ENCODE results near the gene GLRA2. TPM values are rescaled to one million over a fixed set of nuclear protein-coding genes. Genes with fewer than 3 reads are reported as not detected.
A peak's percentile ranks its signal among the peaks of the same experiment; 100 is the strongest.
"Not testable (repeated sequence)": the region's sequence is repeated elsewhere in the genome, so short reads cannot be mapped to it uniquely, and the experiment has no call there.

GLRA2 gene
- total and polyA plus RNA-seq, 9 donors = 0.07 to 0.25 (median 0.11) TPM

- H3K4me1 ChIP-seq (ENCODE audit: control insufficient read depth, insufficient read depth, low read length) = no peaks in the 10 kb centered on the region
- 81% methylated on average over 6 of the region's 7 CpGs for WGBS (ENCODE audit: insufficient coverage)
Observed at GRCh38 chrX:14590693-14591424, 61.5 kb downstream of the GLRA2 start.

GRCh38 chrX:14591976-14592375 is 62.6 kb downstream of the GLRA2 start:
- no peaks in the 10 kb centered on the region for H3K36me3 ChIP-seq (ENCODE audit: control insufficient read depth, insufficient read depth, low read length)
- DNase-seq = no peak
- H3K27ac ChIP-seq (ENCODE audit: low read length) = no peak overlapping the region
- H3K4me3 ChIP-seq (ENCODE audit: low read length) = no peak overlapping the region
- WGBS (ENCODE audit: insufficient coverage) = no CpG with 5 or more reads among the region's 2 CpGs
- H3K4me1 ChIP-seq (ENCODE audit: control insufficient read depth, insufficient read depth, low read length) = no peaks in the 10 kb centered on the region
- H3K27me3 ChIP-seq (ENCODE audit: control insufficient read depth, insufficient read depth, low read length) = peaks cover 2% of the 10 kb centered on the region
- peaks cover 1% of the 10 kb centered on the region for H3K9me3 ChIP-seq (replicated peaks; ENCODE audit: control insufficient read depth, low read depth, low read length)

More at GRCh38 chrX:14590693-14591424, 61.5 kb downstream of the GLRA2 start:
- H3K27ac ChIP-seq (ENCODE audit: low read length) = no peak overlapping the region
- DNase-seq = no peak
- H3K4me3 ChIP-seq (ENCODE audit: low read length) = no peak overlapping the region
- peaks cover 3% of the 10 kb centered on the region for H3K9me3 ChIP-seq (replicated peaks; ENCODE audit: control insufficient read depth, low read depth, low read length)
- no peaks in the 10 kb centered on the region for H3K36me3 ChIP-seq (ENCODE audit: control insufficient read depth, insufficient read depth, low read length)
- peaks cover 2% of the 10 kb centered on the region for H3K27me3 ChIP-seq (ENCODE audit: control insufficient read depth, insufficient read depth, low read length)

GRCh38 chrX:14594521-14594920 is 65.2 kb downstream of the GLRA2 start:
- DNase-seq = no peak
- Histone ChIP-seq H3K4me3 (ENCODE audit: low read length) (no peak overlapping the region), H3K27ac (ENCODE audit: low read length) (no peak overlapping the region), H3K36me3 (ENCODE audit: control insufficient read depth, insufficient read depth, low read length) (no peaks in the 10 kb centered on the region), H3K4me1 (ENCODE audit: control insufficient read depth, insufficient read depth, low read length) (no peaks in the 10 kb centered on the region), H3K27me3 (ENCODE audit: control insufficient read depth, insufficient read depth, low read length) (peaks cover 8% of the 10 kb centered on the region), H3K9me3 (replicated peaks; ENCODE audit: control insufficient read depth, low read depth, low read length) (no peaks in the 10 kb centered on the region)

DNA sequence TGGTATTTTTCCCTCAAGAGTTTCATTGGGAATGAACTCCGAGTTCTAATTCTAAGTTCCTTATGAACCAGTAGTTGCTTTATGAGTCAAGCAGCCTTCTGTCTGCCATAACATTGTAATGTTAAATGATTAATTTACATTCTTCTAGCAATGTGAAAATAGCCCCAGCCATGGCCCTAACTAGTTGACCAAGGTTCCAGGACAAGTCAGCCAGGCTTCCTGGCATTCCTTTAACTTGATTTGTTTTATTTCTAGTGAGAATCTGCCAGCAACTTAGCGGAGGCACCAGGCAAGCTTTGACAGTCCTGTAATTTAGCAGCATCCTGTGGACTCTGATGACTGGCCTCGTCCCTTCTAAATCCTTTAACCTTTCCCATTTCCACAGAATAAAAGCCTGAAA is 69.0 kb downstream of the GLRA2 start:
- WGBS (ENCODE audit: insufficient coverage) = 29% methylated on average over 1 of the region's 3 CpGs
- no peak overlapping the region for H3K27ac ChIP-seq (ENCODE audit: low read length)
- no peak for DNase-seq
- no peaks in the 10 kb centered on the region for H3K36me3 ChIP-seq (ENCODE audit: control insufficient read depth, insufficient read depth, low read length)
- H3K4me1 ChIP-seq (ENCODE audit: control insufficient read depth, insufficient read depth, low read length) = no peaks in the 10 kb centered on the region
- H3K9me3 ChIP-seq (replicated peaks; ENCODE audit: control insufficient read depth, low read depth, low read length) = no peaks in the 10 kb centered on the region
- no peak overlapping the region for H3K4me3 ChIP-seq (ENCODE audit: low read length)
- H3K27me3 ChIP-seq (ENCODE audit: control insufficient read depth, insufficient read depth, low read length) = peaks cover 7% of the 10 kb centered on the region

- H3K36me3 ChIP-seq (ENCODE audit: control insufficient read depth, insufficient read depth, low read length) = no peaks in the 10 kb centered on the region
- 58% methylated on average over 3 of the region's 3 CpGs for WGBS (ENCODE audit: insufficient coverage)
- H3K4me1 ChIP-seq (ENCODE audit: control insufficient read depth, insufficient read depth, low read length) = no peaks in the 10 kb centered on the region
- H3K27me3 ChIP-seq (ENCODE audit: control insufficient read depth, insufficient read depth, low read length) = no peaks in the 10 kb centered on the region
- no peaks in the 10 kb centered on the region for H3K9me3 ChIP-seq (replicated peaks; ENCODE audit: control insufficient read depth, low read depth, low read length)
- H3K27ac ChIP-seq (ENCODE audit: low read length) = no peak overlapping the region
- DNase-seq = no peak
- H3K4me3 ChIP-seq (ENCODE audit: low read length) = no peak overlapping the region
Observed at GRCh38 chrX:14607446-14607985, 78.2 kb downstream of the GLRA2 start.

- not testable (repeated sequence) for H3K4me3 ChIP-seq (ENCODE audit: low read length); H3K4me1 ChIP-seq (ENCODE audit: control insufficient read depth, insufficient read depth, low read length); DNase-seq; H3K27ac ChIP-seq (ENCODE audit: low read length); H3K9me3 ChIP-seq (replicated peaks; ENCODE audit: control insufficient read depth, low read depth, low read length); H3K36me3 ChIP-seq (ENCODE audit: control insufficient read depth, insufficient read depth, low read length); H3K27me3 ChIP-seq (ENCODE audit: control insufficient read depth, insufficient read depth, low read length)
- WGBS (ENCODE audit: insufficient coverage) = 80% methylated on average over 1 of the region's 5 CpGs
Observed at GRCh38 chrX:14612450-14612849, 83.1 kb downstream of the GLRA2 start.

GRCh38 chrX:14616301-14616700 is 87.0 kb downstream of the GLRA2 start:
- peaks cover 4% of the 10 kb centered on the region for H3K4me1 ChIP-seq (ENCODE audit: control insufficient read depth, insufficient read depth, low read length)
- peak; percentile 57 for DNase-seq
- no peaks in the 10 kb centered on the region for H3K36me3 ChIP-seq (ENCODE audit: control insufficient read depth, insufficient read depth, low read length)
- H3K27ac ChIP-seq (ENCODE audit: low read length) = peak overlapping the region; percentile 39
- no peaks in the 10 kb centered on the region for H3K9me3 ChIP-seq (replicated peaks; ENCODE audit: control insufficient read depth, low read depth, low read length)
- H3K27me3 ChIP-seq (ENCODE audit: control insufficient read depth, insufficient read depth, low read length) = peaks cover 2% of the 10 kb centered on the region
- no CpG with 5 or more reads among the region's 4 CpGs for WGBS (ENCODE audit: insufficient coverage)
- no peak overlapping the region for H3K4me3 ChIP-seq (ENCODE audit: low read length)

DNA sequence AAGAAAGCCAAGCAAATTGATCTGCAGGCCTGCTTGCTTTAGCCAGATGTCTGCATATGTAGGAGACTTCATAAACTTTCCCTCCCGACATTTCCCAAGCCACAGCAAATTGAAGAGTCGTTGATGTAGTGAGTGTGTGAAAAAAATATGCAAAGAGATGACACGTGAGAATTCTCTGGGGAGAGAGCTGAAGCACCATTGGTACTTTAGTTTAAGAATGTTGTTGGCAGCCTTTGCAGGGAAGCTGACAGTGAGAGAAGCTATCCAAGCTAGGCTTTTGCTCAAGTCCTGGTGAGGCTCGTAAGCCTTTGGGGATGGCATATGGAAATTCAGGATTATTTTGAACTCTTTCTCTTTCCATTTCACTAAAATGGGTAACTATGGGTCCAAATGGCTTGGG is 87.5 kb downstream of the GLRA2 start:
- peaks cover 4% of the 10 kb centered on the region for H3K4me1 ChIP-seq (ENCODE audit: control insufficient read depth, insufficient read depth, low read length)
- no CpG with 5 or more reads among the region's 4 CpGs for WGBS (ENCODE audit: insufficient coverage)
- no peak overlapping the region for H3K4me3 ChIP-seq (ENCODE audit: low read length)
- DNase-seq = peak; percentile 93
- peaks cover 2% of the 10 kb centered on the region for H3K27me3 ChIP-seq (ENCODE audit: control insufficient read depth, insufficient read depth, low read length)
- H3K36me3 ChIP-seq (ENCODE audit: control insufficient read depth, insufficient read depth, low read length) = no peaks in the 10 kb centered on the region
- peak overlapping the region; percentile 39 for H3K27ac ChIP-seq (ENCODE audit: low read length)
- H3K9me3 ChIP-seq (replicated peaks; ENCODE audit: control insufficient read depth, low read depth, low read length) = no peaks in the 10 kb centered on the region

GRCh38 chrX:14618177-14618965 is 89.0 kb downstream of the GLRA2 start:
- 5% methylated on average over 3 of the region's 5 CpGs for WGBS (ENCODE audit: insufficient coverage)

DNA sequence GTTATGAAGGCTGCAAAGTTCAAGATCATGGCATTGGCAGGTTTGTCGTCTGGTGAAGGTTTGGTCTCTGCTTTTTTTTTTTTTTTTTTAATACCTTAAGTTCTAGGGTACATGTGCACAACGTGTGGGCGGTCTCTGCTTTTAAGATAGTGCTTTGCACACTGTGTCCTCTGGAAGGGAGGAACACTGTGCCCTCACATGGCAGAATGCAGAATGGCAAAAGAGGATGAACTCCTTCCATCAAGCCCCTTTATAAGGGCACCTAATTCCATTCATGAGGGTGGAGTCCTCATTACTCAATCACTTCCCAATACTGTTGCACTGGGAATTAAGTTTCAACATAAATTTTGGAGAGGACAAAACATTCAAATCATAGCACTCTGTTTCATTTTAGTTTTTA is 101.4 kb downstream of the GLRA2 start:
- no CpG with 5 or more reads among the region's 3 CpGs for WGBS (ENCODE audit: insufficient coverage)
- H3K4me3 ChIP-seq (ENCODE audit: low read length) = no peak overlapping the region

More at GRCh38 chrX:14618177-14618965, 89.0 kb downstream of the GLRA2 start:
- Histone ChIP-seq H3K27ac (ENCODE audit: low read length) (no peak overlapping the region), H3K36me3 (ENCODE audit: control insufficient read depth, insufficient read depth, low read length) (no peaks in the 10 kb centered on the region), H3K4me3 (ENCODE audit: low read length) (no peak overlapping the region), H3K4me1 (ENCODE audit: control insufficient read depth, insufficient read depth, low read length) (peaks cover 4% of the 10 kb centered on the region), H3K9me3 (replicated peaks; ENCODE audit: control insufficient read depth, low read depth, low read length) (no peaks in the 10 kb centered on the region), H3K27me3 (ENCODE audit: control insufficient read depth, insufficient read depth, low read length) (peaks cover 2% of the 10 kb centered on the region)
- peak; percentile 74 for DNase-seq

More for the DNA sequence above, 101.4 kb downstream of the GLRA2 start:
- Histone ChIP-seq H3K27me3 (ENCODE audit: control insufficient read depth, insufficient read depth, low read length) (no peaks in the 10 kb centered on the region), H3K36me3 (ENCODE audit: control insufficient read depth, insufficient read depth, low read length) (no peaks in the 10 kb centered on the region), H3K27ac (ENCODE audit: low read length) (no peak overlapping the region), H3K9me3 (replicated peaks; ENCODE audit: control insufficient read depth, low read depth, low read length) (no peaks in the 10 kb centered on the region), H3K4me1 (ENCODE audit: control insufficient read depth, insufficient read depth, low read length) (no peaks in the 10 kb centered on the region)
- DNase-seq = no peak
